ENCODE data around the gene ALPG.
"Not testable (repeated sequence)": the region's sequence is repeated elsewhere in the genome, so short reads cannot be mapped to it uniquely, and the experiment has no call there.

The ALPG gene

GRCh38 chr2:232449964-232450363, 43.3 kb downstream of the ALPG start:
- DNase-seq = peak; percentile 78
- no peak overlapping the region for H3K27ac ChIP-seq

GRCh38 chr2:232451645-232452044, 45.0 kb downstream of the ALPG start:
- H3K36me3 ChIP-seq; H3K4me3 ChIP-seq (ENCODE audit: low read depth, low read length); H3K27ac ChIP-seq; DNase-seq; H3K9me3 ChIP-seq (ENCODE audit: severe bottlenecking); H3K27me3 ChIP-seq (ENCODE audit: insufficient read depth, low read depth, severe bottlenecking): not testable (repeated sequence)

More at GRCh38 chr2:232449964-232450363, 43.3 kb downstream of the ALPG start:
- H3K27me3 ChIP-seq (ENCODE audit: insufficient read depth, low read depth, severe bottlenecking) = no peaks in the 10 kb centered on the region
- H3K4me3 ChIP-seq (ENCODE audit: low read depth, low read length) = no peak overlapping the region
- no peaks in the 10 kb centered on the region for H3K36me3 ChIP-seq
- no peaks in the 10 kb centered on the region for H3K9me3 ChIP-seq (ENCODE audit: severe bottlenecking)
- peak; percentile 44 for TF ChIP-seq CTCF (IDR thresholded peaks at IDR 0.05; ENCODE audit: low read depth, low read length)

DNA sequence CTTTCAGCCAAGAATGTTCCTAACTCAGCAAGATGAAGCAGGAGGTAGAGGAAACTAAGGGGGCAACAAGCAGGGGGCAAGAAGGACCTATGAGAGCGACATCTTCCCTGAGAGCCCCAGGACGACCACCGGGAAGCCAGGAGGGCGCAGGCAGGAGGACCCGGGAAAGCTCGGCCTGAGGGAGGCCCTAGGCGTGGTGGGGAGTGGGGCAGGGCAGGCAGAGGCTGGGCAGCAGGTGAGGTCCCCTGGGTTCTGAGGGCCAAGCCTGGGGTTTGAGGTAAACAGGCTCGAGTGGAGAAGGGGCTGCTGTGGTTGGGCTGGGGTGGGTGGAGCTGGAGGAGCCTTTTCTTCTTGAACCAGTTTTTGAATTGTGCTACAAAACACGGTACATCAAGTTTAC, 48.0 kb downstream of the ALPG start:
- H3K27ac ChIP-seq = no peak overlapping the region
- no peaks in the 10 kb centered on the region for H3K9me3 ChIP-seq (ENCODE audit: severe bottlenecking)
- no peaks in the 10 kb centered on the region for H3K27me3 ChIP-seq (ENCODE audit: insufficient read depth, low read depth, severe bottlenecking)
- H3K36me3 ChIP-seq = no peaks in the 10 kb centered on the region
- no peak for TF ChIP-seq CTCF (IDR thresholded peaks at IDR 0.05; ENCODE audit: low read depth, low read length)
- DNase-seq = no peak
- H3K4me3 ChIP-seq (ENCODE audit: low read depth, low read length) = no peak overlapping the region

- Histone ChIP-seq H3K27me3 (ENCODE audit: insufficient read depth, low read depth, severe bottlenecking) (no peaks in the 10 kb centered on the region), H3K36me3 (no peaks in the 10 kb centered on the region), H3K9me3 (ENCODE audit: severe bottlenecking) (no peaks in the 10 kb centered on the region), H3K27ac (no peak within 1 kb of the TSS), H3K4me3 (ENCODE audit: low read depth, low read length) (no peak within 1 kb of the TSS)
- DNase-seq = peak; percentile 5
- no peak for TF ChIP-seq CTCF (IDR thresholded peaks at IDR 0.05; ENCODE audit: low read depth, low read length)
Measured at GRCh38 chr2:232455426-232456255, 49.0 kb downstream of the ALPG start, which contains the start of gene ALPI. TSS of gene ALPI (plus strand) at chr2:232456153. CDS start at chr2:232456200, 47 bp downstream.

- no peaks in the 10 kb centered on the region for H3K36me3 ChIP-seq
- H3K4me3 ChIP-seq (ENCODE audit: low read depth, low read length) = no peak overlapping the region
- DNase-seq = peak; percentile 4
- H3K27me3 ChIP-seq (ENCODE audit: insufficient read depth, low read depth, severe bottlenecking) = no peaks in the 10 kb centered on the region
- no peak overlapping the region for H3K27ac ChIP-seq
- no peak for TF ChIP-seq CTCF (IDR thresholded peaks at IDR 0.05; ENCODE audit: low read depth, low read length)
- no peaks in the 10 kb centered on the region for H3K9me3 ChIP-seq (ENCODE audit: severe bottlenecking)
Measured at GRCh38 chr2:232456296-232457120, 49.9 kb downstream of the ALPG start.
